WERI-Rb-1 (cell line): Measurements from ENCODE around the gene CHEK2.

ENCODE experiments used
- DNase-seq: peaks from one replicate; pipeline ENCODE4 v3.0.0-alpha.2; 2020
- H3K27ac ChIP-seq: fragments of 250-450 bp; sonication (Bioruptor Pico); 2 replicates; pipeline ENCODE4 v1.5.1; 2020; ENCODE audit warnings: mild to moderate bottlenecking, moderate library complexity
- H3K27me3 ChIP-seq: fragments of 250-450 bp; sonication (Bioruptor Pico); 2 replicates; pipeline ENCODE4 v1.5.1; 2021; ENCODE audit warnings: mild to moderate bottlenecking, low read depth, moderate library complexity; ENCODE audit not compliant: insufficient read depth, severe bottlenecking
- H3K36me3 ChIP-seq: fragments of 250-450 bp; sonication (Bioruptor Pico); 2 replicates; pipeline ENCODE4 v1.5.1; 2020; ENCODE audit warnings: mild to moderate bottlenecking, moderate library complexity
- H3K4me3 ChIP-seq: 2 replicates; pipeline ENCODE4 v1.5.1; 2011; ENCODE audit warnings: low read depth, mild to moderate bottlenecking, control low read depth, low read length
- H3K9me3 ChIP-seq: fragments of 250-450 bp; sonication (Bioruptor Pico); 2 replicates; pipeline ENCODE4 v1.5.1; 2021; ENCODE audit warnings: mild to moderate bottlenecking, moderate library complexity; ENCODE audit not compliant: severe bottlenecking
- CTCF ChIP-seq: IDR thresholded peaks from 2 replicates; pipeline ENCODE4 v1.5.1; 2011; ENCODE audit warnings: low read depth, mild to moderate bottlenecking, control low read depth, inconsistent platforms, low read length

CHEK2 gene

GRCh38 chr22:28647216-28647615 lies 94.4 kb downstream of the CHEK2 start:
- Histone ChIP-seq H3K27me3 (no peaks in the 10 kb centered on the region), H3K36me3 (no peaks in the 10 kb centered on the region; the same call in 1 of the 2 replicates), H3K9me3 (no peaks in the 10 kb centered on the region), H3K4me3 (no peak overlapping the region), H3K27ac (no peak overlapping the region)
- no peak for DNase-seq
- no peak for TF ChIP-seq CTCF

- no peak for TF ChIP-seq CTCF
These were observed 102.3 kb downstream of the CHEK2 start for GRCh38 chr22:28639321-28639720.

More at GRCh38 chr22:28639321-28639720, 102.3 kb downstream of the CHEK2 start:
- Histone ChIP-seq H3K4me3 (no peak overlapping the region), H3K9me3 (no peaks in the 10 kb centered on the region), H3K27ac (no peak overlapping the region), H3K27me3 (no peaks in the 10 kb centered on the region), H3K36me3 (0 out of 2 replicates have a peak, but pooled peaks cover 2% of the 10 kb centered on the region)
- no peak for DNase-seq
